Vagina (tissue), 2 donors: ENCODE data around the gene VSIG8.

Experiments used
- POLR2A ChIP-seq, 2 donors: fragments of 450-650 bp; IDR thresholded peaks; one replicate each; pipeline ENCODE4 v1.6.1; 2017; ENCODE audit warnings: antibody characterized with exemption in 2 of 2, mild to moderate bottlenecking in 2 of 2, moderate library complexity in 2 of 2
- TF ChIP-seq, protein P1 (sequence below), 3 experiments: fragments of 450-650 bp in 2 of 3; fragments of 200-600 bp in 1 of 3; sonication (generic) in 1 of 3; IDR thresholded peaks; one replicate each; pipeline ENCODE4 v1.5.1; 2017 to 2019; ENCODE audit warnings: antibody characterized with exemption in 3 of 3, mild to moderate bottlenecking in 2 of 3, moderate library complexity in 2 of 3

DNA sequence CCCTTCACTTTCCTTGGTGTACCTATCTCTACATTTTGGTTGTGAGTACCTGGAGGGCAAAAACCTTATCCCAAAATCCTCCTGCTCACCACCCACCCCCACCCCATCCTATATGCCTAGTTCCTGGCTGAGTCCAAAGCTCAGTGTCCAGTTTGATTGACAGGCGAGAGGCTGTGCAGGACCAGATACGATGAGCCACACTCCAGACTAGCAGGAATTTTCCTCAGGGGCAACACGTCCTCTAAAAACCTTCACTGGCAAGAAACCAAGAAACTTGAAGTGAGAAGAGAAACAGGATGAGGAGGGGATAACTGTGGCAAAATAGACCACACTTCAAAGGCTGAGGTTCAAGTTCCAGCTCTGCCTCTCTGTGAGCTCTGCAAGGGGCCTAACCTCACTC lies 36.9 kb downstream of the VSIG8 start:
- TF ChIP-seq, protein P1, sequence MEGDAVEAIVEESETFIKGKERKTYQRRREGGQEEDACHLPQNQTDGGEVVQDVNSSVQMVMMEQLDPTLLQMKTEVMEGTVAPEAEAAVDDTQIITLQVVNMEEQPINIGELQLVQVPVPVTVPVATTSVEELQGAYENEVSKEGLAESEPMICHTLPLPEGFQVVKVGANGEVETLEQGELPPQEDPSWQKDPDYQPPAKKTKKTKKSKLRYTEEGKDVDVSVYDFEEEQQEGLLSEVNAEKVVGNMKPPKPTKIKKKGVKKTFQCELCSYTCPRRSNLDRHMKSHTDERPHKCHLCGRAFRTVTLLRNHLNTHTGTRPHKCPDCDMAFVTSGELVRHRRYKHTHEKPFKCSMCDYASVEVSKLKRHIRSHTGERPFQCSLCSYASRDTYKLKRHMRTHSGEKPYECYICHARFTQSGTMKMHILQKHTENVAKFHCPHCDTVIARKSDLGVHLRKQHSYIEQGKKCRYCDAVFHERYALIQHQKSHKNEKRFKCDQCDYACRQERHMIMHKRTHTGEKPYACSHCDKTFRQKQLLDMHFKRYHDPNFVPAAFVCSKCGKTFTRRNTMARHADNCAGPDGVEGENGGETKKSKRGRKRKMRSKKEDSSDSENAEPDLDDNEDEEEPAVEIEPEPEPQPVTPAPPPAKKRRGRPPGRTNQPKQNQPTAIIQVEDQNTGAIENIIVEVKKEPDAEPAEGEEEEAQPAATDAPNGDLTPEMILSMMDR (IDR thresholded peaks at IDR 0.05): no peak
- no peak for TF ChIP-seq POLR2A (IDR thresholded peaks at IDR 0.05)
